ENCODE measurements around the gene MAB21L3.

The MAB21L3 gene

GRCh38 chr1:116110567-116111523 is at the start of gene MAB21L3:
TSS of gene MAB21L3 (plus strand) at chr1:116111399. CDS start at chr1:116112616, 1,217 bp downstream.
- DNase-seq = no peak

DNA sequence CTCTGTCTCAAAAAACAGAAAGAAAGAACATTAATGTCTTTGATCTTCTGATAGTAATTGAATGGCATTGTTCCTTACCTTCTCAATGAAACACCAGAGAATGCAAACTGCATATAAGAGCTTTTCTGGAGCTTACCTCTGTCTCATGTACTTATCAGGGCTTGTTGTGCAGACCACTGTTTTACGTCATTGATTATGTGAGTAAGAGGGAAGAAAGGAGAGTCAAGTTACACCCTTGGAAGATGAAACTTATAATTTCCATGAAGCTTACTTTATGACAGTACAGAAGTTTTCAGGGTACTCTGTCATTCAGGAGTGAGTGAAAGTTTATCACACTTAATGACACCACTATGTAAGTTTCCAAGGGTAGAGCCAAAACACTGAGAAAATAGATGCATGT is 49.0 kb upstream of the MAB21L3 start:
- no peak for DNase-seq

DNA sequence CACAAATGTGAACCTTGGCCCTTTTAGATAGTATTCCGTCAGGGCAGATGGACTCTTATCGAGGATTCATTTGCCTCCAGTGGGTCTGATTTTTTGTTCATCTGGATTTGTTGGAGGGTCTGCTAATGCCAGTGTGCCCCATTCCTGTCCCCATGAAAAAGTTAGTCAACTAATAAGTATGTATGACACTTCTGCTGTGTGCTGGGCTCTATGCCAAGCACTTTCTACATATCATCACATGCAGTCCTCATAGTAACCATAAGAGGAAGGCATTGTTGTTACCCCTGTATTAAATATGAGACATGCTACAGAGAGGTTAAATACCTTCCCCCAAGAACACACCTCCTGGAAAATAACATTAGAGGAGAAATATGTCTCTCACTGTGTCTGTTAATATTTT is 46.6 kb upstream of the MAB21L3 start:
- DNase-seq = no peak

GRCh38 chr1:116066868-116067565 is 44.2 kb upstream of the MAB21L3 start:
- DNase-seq = no peak

DNA sequence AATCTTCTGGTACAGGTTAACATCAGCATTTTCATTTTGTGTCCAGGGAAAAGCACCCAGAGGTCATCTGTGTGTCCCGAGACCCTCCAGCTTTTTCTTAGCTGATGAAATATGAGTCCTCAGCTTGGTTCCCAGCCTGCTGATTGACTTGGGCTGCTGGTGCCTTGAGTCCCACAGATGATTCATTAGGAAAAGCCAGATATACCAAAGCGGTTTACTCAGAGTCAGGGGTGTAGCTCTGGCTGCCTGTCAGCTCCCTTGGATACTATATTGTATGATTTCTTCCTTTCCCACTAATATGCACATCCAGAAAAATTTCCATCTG is 43.7 kb upstream of the MAB21L3 start:
- DNase-seq = no peak

- DNase-seq = no peak
Observed at GRCh38 chr1:116075575-116075974, 35.6 kb upstream of the MAB21L3 start.

- DNase-seq = no peak
Observed at GRCh38 chr1:116075990-116076389, 35.2 kb upstream of the MAB21L3 start.

DNA sequence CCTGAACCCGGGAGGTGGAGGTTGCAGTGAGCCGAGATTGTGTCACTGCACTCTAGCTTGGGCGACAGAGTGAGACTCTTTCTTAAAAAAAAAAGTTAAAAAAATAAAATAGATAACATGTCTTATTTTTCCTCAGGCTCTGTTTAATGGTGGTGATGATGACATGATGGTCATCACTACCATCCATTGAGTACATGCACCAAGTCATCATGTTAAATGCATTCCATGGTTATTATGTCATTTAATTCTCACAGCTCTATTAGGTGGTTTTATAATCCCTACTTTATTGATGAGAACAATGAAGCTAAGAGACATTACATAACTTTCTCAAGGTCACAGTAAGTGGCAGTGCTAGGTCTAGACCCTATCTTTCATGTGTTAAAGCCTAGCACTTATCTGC is 34.4 kb upstream of the MAB21L3 start:
- no peak for DNase-seq

GRCh38 chr1:116078699-116079223 is 32.4 kb upstream of the MAB21L3 start:
- DNase-seq = no peak

DNA sequence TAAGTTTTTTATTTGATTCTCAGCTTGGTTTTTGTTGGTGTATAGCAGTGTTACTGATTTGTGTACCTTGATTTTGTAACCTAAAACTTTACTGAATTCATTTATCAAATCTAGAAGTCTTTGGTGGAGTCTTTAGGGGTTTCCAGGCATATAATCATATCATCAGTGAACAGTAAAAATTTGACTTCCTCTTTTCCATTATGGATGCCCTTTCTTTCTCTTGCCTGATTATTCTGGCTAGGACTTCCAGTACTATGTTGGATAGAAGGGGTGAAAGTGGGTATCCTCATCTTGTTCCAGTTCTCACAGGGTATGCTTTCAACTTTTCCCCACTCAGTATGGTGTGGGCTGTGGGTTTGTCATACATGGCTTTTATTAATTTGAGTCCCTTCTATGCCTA is 23.6 kb upstream of the MAB21L3 start:
- no peak for DNase-seq

DNA sequence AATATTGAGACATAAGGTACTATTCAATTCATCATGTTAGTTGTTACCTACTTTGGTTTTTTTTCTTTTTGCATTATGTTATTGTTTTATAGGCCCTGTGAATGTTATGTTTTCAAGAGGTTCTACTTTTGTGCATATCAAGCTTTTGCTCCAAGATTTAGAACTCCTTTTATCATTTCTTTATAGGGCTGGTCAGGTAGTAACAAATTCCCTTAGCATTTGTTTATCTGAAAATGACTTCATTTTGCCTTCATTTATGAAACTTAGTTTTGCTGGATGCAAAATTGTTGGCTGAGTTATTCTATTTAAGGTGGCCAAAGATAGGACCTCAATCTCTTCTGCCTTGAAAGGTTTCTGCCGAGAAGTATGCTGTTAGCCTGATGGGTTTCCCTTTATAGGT is 21.3 kb upstream of the MAB21L3 start:
- no peak for DNase-seq

DNA sequence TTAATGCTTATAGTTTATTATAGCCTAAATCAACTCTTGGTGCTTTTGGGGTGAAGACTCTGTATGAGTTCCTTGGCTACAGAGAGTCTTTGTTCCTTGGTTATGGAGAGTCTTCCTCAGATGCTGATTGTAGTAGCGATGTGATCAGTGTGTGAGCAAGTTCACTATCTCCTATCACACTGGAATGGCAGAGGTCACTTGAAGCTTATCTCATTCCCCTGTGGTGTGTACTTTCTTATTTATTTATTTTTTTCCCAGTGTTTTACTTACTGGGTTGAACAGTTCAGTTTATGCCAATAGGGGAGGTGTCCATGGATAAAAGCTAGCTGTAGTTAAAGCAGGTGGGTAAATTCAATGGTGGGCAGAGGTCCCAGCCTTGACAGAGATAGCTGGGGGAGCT is 20.1 kb upstream of the MAB21L3 start:
- DNase-seq = no peak

DNA sequence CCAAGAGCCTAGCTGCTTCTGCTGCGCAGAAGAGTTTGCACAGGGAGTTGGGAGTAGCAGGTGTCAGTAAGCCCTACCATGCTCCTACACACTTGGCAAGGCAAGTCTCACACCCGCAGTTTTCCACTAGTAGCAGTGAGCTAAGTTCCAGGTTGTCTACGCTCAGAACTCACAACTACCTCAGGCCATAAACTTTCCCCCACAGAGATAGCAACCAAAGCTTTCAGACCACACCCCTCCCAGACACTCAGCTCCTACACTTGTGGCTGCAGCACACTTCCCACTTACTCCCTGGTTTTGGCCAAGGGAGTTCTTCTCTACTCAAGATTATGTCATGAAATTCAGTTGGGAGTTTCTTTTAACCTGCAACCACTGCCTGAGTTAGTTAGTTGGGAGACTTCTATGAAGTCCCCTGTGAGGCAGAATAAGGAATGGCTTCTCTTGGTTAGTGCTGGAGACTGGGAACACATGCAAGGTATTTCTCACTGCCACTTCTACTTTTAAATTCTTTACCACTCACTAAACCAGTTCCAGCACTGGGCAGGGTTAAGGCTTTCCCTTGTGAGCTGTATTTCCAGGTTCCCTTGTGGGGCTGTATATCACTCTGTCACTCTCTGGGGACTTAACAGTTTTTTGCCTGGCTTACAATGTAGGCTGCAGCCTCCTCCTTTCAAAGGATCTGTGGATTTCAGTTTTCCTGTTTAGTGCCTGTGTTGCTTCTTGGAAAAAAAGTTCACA is 18.3 kb upstream of the MAB21L3 start:
- DNase-seq = no peak

DNA sequence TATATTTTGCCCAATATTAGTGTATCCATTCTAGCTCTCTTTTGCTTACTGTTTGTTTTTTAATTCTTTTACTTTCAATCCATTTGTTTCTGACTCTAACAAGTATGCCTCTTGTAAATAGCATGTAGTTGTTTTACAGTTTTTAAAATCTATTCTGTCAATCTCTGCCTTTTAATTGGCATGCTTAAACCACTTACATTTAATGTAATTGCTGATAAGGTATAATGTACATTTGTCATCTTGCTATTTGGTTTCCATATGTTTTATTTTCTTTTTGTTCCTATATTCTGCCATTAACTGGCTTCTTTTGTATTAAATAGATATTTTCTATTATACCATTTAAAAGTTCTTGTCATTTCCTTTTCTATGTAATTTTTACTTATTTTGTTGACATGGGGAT is 16.2 kb upstream of the MAB21L3 start:
- no peak for DNase-seq

- no peak for DNase-seq
Observed at GRCh38 chr1:116096013-116096618, 15.1 kb upstream of the MAB21L3 start.

GRCh38 chr1:116097626-116098025 is 13.6 kb upstream of the MAB21L3 start:
- no peak for DNase-seq

- DNase-seq = no peak
Observed at GRCh38 chr1:116099379-116099778, 11.8 kb upstream of the MAB21L3 start.

- DNase-seq = no peak
Observed at GRCh38 chr1:116099919-116100318, 11.3 kb upstream of the MAB21L3 start.

DNA sequence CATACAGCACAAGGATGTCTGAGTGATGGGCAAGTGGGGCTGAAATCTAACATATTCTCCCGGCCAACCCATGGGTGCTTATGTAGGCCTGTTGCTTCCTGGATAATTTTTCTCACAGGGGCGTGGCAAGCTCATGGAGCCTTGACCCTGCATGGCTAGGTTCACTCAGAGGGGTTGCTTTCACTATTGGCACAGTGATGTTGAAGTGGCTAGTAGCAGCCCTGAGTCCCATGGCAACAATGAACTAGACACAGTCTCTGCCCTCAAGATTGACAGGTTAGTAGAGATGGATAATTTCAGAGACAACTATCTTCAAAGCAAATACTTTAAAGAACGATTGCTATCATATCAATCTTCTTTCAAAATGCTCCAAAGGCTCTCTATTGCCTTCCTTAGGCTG is 6.5 kb upstream of the MAB21L3 start:
- DNase-seq = no peak

GRCh38 chr1:116105996-116106395 is 5.2 kb upstream of the MAB21L3 start:
- no peak for DNase-seq

GRCh38 chr1:116106646-116107045 is 4.6 kb upstream of the MAB21L3 start:
- no peak for DNase-seq

GRCh38 chr1:116107371-116107770 is 3.8 kb upstream of the MAB21L3 start:
- no peak for DNase-seq

- no peak for DNase-seq
Observed at GRCh38 chr1:116111524-116112021, 374 bp downstream of the MAB21L3 start.
